Karpas-422 (cell line): ENCODE measurements around the gene ERG. TPM values are rescaled to one million over a fixed set of nuclear protein-coding genes. Genes with fewer than 3 reads are reported as not detected.

ENCODE experiments used
- DNase-seq: peaks from one replicate; pipeline ENCODE4 v3.0.0-alpha.2; 2015
- H2AFZ ChIP-seq: fragments of 200-600 bp; sonication (generic); 2 replicates; pipeline ENCODE4 v1.6.1; 2014; ENCODE audit warnings: antibody characterized with exemption, low read length, mixed read lengths
- H3K27ac ChIP-seq: fragments of 200-600 bp; sonication (generic); 2 replicates; pipeline ENCODE4 v1.5.1; 2014; ENCODE audit warnings: mild to moderate bottlenecking, low read length, moderate library complexity
- H3K27me3 ChIP-seq: fragments of 200-600 bp; sonication (generic); 2 replicates; pipeline ENCODE4 v1.6.1; 2014; ENCODE audit warnings: low read length, mixed read lengths
- H3K36me3 ChIP-seq: fragments of 200-600 bp; sonication (generic); 2 replicates; pipeline ENCODE4 v1.6.1; 2014; ENCODE audit warnings: low read length, mixed read lengths; ENCODE audit not compliant: insufficient read depth
- H3K4me1 ChIP-seq: fragments of 200-600 bp; sonication (generic); 2 replicates; pipeline ENCODE4 v1.6.1; 2014; ENCODE audit warnings: mild to moderate bottlenecking, low read length, mixed read lengths
- H3K4me2 ChIP-seq: fragments of 200-600 bp; sonication (generic); 2 replicates; pipeline ENCODE4 v1.6.1; 2014; ENCODE audit warnings: low read length, low read depth, mild to moderate bottlenecking; ENCODE audit not compliant: poor library complexity, severe bottlenecking
- H3K4me3 ChIP-seq: fragments of 200-600 bp; sonication (generic); 2 replicates; pipeline ENCODE4 v1.5.1; 2014; ENCODE audit warnings: mild to moderate bottlenecking, antibody characterized with exemption, low read length, mixed read lengths
- H3K79me2 ChIP-seq: fragments of 200-600 bp; sonication (generic); 2 replicates; pipeline ENCODE4 v1.6.1; 2014; ENCODE audit warnings: mild to moderate bottlenecking, low read length, mixed read lengths
- H3K9ac ChIP-seq: fragments of 200-600 bp; sonication (generic); 2 replicates; pipeline ENCODE4 v1.6.0; 2014; ENCODE audit warnings: low read length
- H3K9me2 ChIP-seq: fragments of 200-600 bp; sonication (generic), shearing (Covaris generic); replicated peaks from 2 replicates; pipeline ENCODE4 v1.6.0; 2014; ENCODE audit warnings: mild to moderate bottlenecking, low read length, moderate library complexity; ENCODE audit not compliant: insufficient read depth
- H3K9me3 ChIP-seq: fragments of 300-700, 200-600 bp; sonication (generic); 2 replicates; pipeline ENCODE4 v1.6.1; 2014; ENCODE audit warnings: low read length, mixed read lengths
- H4K20me1 ChIP-seq: fragments of 200-600 bp; sonication (generic); 2 replicates; pipeline ENCODE4 v1.6.1; 2014; ENCODE audit warnings: mild to moderate bottlenecking, antibody characterized with exemption, low read length, low read depth; ENCODE audit not compliant: insufficient read depth
- total RNA-seq: library from RNA; depleted of rRNA; stranded (reverse); fragments of >200 nt; shearing (Covaris generic); gene quantifications from 2 replicates; pipeline ENCODE4 v1.2.3, GENCODE V29; 2014; ENCODE audit warnings: low replicate concordance

ERG gene
- total RNA-seq, 1 experiment from 2014 or later: not detected

DNA sequence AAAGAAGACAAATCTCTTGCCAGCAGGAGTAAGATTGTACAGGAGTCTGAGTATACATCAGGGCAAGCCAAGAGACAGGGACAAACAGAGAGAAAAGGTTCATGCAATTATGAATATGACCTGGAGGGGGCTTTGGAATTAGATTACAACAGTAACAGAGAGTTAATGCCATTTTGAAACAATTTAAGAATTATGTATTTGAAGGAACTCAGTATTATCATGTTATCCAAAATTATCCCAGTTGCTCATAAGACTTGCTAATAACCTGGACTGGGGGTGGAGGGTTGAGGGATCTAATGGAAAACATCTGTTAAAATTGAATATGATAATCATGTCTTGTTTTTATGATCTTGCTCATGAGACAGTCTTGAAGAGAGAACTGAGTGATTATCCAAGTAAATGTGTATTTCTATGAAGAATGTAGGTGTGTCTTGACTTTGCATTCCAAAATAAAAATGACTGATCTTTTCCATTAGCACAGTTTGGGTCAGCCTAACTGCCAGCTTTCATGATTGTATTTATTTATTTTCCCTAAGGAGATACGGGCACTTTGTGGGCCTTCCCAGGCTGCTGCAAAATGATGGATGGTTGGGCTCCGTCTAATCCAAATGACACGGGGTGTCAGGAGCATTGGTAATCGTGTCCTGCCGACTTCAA, 117.7 kb downstream of the ERG start:
- Histone ChIP-seq H3K27me3 (no peaks in the 10 kb centered on the region), H3K4me1 (no peaks in the 10 kb centered on the region), H3K79me2 (no peaks in the 10 kb centered on the region), H3K27ac (no peak overlapping the region), H3K36me3 (no peaks in the 10 kb centered on the region), H3K9me2 (no peaks in the 10 kb centered on the region), H3K4me2 (no peak overlapping the region), H3K4me3 (no peak overlapping the region), H3K9me3 (no peaks in the 10 kb centered on the region), H3K9ac (no peak overlapping the region), H4K20me1 (no peaks in the 10 kb centered on the region), H2AFZ (no peak overlapping the region)
- DNase-seq: peak; percentile 47

DNA sequence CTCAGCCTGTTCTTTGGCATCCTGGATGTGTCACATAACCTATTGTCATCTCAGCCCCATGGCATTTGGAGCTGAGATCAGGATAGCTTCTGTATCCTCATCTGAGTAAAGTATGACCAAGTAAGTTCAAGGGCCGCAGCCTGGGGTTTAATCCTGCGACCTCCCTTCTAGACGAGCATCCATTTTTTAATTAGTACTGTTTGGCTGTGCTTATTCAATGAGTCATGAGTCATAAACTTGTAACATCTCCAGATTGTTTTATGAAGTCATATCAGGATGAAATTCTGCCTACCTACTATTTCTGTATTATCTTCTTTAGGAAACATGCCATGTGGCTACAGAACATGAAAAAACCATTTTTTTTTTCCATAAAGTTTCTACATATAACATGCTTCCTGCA, 119.1 kb downstream of the ERG start:
- H3K4me3 ChIP-seq: no peak overlapping the region
- no peak for DNase-seq
- no peaks in the 10 kb centered on the region for H3K4me1 ChIP-seq
- H3K36me3 ChIP-seq: no peaks in the 10 kb centered on the region
- no peak overlapping the region for H3K4me2 ChIP-seq
- no peak overlapping the region for H3K9ac ChIP-seq
- H3K27ac ChIP-seq: no peak overlapping the region
- no peak overlapping the region for H2AFZ ChIP-seq
- no peaks in the 10 kb centered on the region for H3K9me3 ChIP-seq
- no peaks in the 10 kb centered on the region for H3K79me2 ChIP-seq
- H4K20me1 ChIP-seq: no peaks in the 10 kb centered on the region
- H3K27me3 ChIP-seq: no peaks in the 10 kb centered on the region
- no peaks in the 10 kb centered on the region for H3K9me2 ChIP-seq

DNA sequence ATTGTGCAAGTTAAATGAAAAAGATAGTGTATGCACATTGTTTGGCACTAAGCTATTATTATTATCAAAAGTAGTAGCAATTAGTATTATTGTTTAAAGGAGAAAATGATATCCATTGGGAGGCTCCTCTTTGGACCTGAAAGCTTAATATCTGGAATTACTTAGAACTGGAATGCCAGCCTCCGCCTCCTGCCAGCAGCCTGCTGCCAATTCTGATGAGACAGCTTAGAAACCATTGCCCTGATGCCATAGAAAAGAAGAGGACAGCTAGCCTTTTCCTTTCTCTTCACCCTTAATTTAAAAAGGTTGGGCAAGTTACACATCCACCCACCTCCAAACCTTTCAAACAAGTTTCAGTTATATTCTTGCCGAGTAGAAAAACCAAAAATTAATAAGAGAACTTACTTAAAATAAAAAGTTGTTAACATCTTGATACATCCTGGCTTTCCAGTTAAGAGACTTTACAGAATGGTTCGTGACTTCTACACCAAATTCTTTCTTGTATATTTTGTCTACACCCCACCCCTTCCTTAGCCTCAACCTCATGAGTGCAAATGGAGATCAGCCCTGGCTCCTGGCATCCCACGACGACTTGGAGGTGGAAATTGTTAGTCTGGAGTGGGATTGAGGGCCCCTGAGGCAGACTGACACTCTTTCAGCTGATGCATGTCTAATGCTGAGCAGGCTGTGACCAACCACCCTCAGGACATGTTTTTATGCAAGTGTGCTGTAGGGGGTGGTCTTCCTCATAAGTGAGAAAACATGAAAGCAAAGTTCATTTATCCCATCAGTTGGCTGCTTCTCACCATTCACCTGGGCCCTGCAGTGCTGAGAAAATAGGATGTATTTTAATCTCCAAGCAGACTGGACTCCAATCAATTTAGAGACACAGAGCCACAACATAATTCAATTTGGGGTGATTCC, 120.8 kb downstream of the ERG start:
- no peak for DNase-seq
- no peaks in the 10 kb centered on the region for H4K20me1 ChIP-seq
- no peak overlapping the region for H3K4me3 ChIP-seq
- H3K4me2 ChIP-seq: no peak overlapping the region
- H3K9me3 ChIP-seq: no peaks in the 10 kb centered on the region
- no peak overlapping the region for H3K27ac ChIP-seq
- no peaks in the 10 kb centered on the region for H3K27me3 ChIP-seq
- no peaks in the 10 kb centered on the region for H3K36me3 ChIP-seq
- H3K9ac ChIP-seq: no peak overlapping the region
- no peaks in the 10 kb centered on the region for H3K9me2 ChIP-seq
- no peak overlapping the region for H2AFZ ChIP-seq
- no peaks in the 10 kb centered on the region for H3K4me1 ChIP-seq
- no peaks in the 10 kb centered on the region for H3K79me2 ChIP-seq

DNA sequence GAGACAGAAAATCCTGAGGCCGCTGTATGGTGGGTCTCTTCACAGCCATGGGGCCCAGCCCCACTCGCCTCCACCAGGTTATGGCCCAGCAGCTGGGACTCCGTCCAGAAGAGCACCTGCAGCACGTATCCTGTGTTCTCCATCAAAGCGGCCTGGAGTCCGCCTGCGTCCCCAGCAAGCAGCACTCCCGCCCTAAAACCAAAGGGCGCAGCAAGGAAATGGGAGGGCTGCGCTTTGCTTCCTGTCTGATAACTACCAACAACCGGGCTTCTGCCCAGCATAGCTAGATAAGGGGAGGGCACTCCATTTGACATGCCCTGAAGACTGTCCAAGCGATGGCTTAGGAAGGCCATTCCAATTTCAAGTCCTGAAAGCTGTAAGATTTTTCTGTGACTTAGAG, 121.6 kb downstream of the ERG start:
- DNase-seq: no peak
- H3K9me3 ChIP-seq: no peaks in the 10 kb centered on the region
- no peaks in the 10 kb centered on the region for H3K27me3 ChIP-seq
- H3K9me2 ChIP-seq: no peaks in the 10 kb centered on the region
- no peak overlapping the region for H3K27ac ChIP-seq
- H3K4me2 ChIP-seq: no peak overlapping the region
- no peak overlapping the region for H3K4me3 ChIP-seq
- H3K4me1 ChIP-seq: no peaks in the 10 kb centered on the region
- H4K20me1 ChIP-seq: no peaks in the 10 kb centered on the region
- H3K36me3 ChIP-seq: no peaks in the 10 kb centered on the region
- no peak overlapping the region for H2AFZ ChIP-seq
- H3K79me2 ChIP-seq: no peaks in the 10 kb centered on the region
- H3K9ac ChIP-seq: no peak overlapping the region

DNA sequence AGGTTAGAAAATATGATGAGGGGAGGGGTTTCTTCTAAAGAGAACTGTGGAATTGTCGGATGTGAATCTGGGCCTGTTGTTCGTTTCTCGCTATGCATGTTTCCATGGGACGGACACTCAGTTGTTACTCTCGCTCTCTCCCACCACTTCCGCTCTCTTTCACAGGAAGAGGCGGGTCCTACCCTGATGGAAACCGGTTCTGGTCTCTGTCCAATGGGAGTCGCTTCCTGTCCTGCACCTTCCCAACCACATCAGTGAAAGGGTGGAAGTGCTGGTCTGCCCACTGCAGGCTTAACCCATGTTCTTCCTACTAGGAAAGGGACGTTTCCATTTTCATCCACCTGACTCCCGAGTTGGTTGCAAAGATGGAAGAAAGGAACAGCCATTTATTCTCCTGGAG, 122.0 kb downstream of the ERG start:
- Histone ChIP-seq H3K9me3 (no peaks in the 10 kb centered on the region), H4K20me1 (no peaks in the 10 kb centered on the region), H3K4me3 (no peak overlapping the region), H3K9me2 (no peaks in the 10 kb centered on the region), H3K36me3 (no peaks in the 10 kb centered on the region), H3K27ac (no peak overlapping the region), H3K4me1 (no peaks in the 10 kb centered on the region), H3K79me2 (no peaks in the 10 kb centered on the region), H3K4me2 (no peak overlapping the region), H3K27me3 (no peaks in the 10 kb centered on the region), H3K9ac (no peak overlapping the region), H2AFZ (no peak overlapping the region)
- no peak for DNase-seq

DNA sequence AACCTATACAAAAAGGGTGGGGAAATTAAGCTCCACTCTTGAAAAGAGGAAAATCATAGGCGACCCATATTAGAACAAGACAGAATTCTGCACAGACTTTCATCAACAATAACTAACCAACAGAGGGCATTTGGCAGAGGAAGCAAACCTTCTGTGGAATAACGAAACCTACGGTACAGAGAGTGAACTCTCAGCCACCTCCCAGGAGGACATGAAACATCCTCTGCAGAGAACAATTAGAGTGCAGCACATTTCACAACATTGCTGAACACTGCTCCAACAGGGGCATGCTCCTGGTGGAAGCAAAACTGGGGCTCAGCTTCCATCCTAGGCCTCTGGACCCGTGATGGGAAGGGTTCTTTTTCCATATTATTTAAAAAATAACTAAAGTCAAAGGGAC, 130.6 kb downstream of the ERG start:
- Histone ChIP-seq H3K4me3 (no peak overlapping the region), H3K9me2 (no peaks in the 10 kb centered on the region), H3K36me3 (no peaks in the 10 kb centered on the region), H2AFZ (no peak overlapping the region), H4K20me1 (no peaks in the 10 kb centered on the region), H3K4me2 (no peak overlapping the region), H3K27me3 (no peaks in the 10 kb centered on the region), H3K27ac (no peak overlapping the region), H3K9me3 (no peaks in the 10 kb centered on the region), H3K9ac (no peak overlapping the region), H3K4me1 (no peaks in the 10 kb centered on the region), H3K79me2 (no peaks in the 10 kb centered on the region)
- DNase-seq: no peak

DNA sequence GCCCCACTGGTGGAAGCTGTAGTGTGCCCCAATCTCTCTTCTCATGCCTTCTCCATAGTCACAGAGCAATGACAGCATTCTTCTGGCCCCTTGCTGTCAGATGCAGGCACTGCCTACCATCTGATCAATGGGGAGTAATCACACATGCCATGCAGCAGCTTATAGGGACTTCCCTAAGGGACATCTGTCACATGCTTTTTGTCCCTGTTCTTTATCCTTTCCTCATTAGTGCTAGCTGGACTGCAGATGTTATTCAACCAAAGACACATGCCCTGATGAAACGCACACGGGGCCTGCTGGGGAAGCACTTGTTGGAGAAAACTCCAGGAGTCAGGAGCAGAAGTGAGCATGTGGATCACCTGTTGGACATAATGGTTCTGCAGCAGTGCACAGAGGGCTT, 132.8 kb downstream of the ERG start:
- H3K36me3 ChIP-seq: no peaks in the 10 kb centered on the region
- H3K4me3 ChIP-seq: no peak overlapping the region
- no peaks in the 10 kb centered on the region for H3K79me2 ChIP-seq
- no peaks in the 10 kb centered on the region for H3K9me3 ChIP-seq
- H2AFZ ChIP-seq: no peak overlapping the region
- H3K4me1 ChIP-seq: no peaks in the 10 kb centered on the region
- H3K9ac ChIP-seq: no peak overlapping the region
- H3K27me3 ChIP-seq: no peaks in the 10 kb centered on the region
- H3K9me2 ChIP-seq: no peaks in the 10 kb centered on the region
- DNase-seq: no peak
- no peak overlapping the region for H3K27ac ChIP-seq
- no peak overlapping the region for H3K4me2 ChIP-seq
- no peaks in the 10 kb centered on the region for H4K20me1 ChIP-seq

DNA sequence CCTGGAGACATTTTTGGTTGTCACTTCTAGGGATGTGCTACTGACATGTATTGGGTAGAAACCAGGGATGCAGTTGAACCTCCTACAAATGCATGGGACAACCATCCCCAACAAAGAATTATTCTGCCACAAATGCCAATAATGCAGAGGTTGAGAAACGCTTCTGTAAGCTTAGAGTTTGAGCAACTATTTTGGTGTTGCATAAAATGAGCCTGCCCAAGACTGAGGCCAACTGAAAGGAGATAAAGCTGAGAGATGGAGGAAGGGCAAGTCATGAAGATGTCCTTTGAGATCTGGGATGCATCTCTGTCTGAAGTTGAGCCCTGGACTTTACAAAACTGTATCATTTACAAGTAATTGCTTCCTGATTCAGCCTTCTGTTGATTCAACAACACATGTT, 134.6 kb downstream of the ERG start:
- Histone ChIP-seq H4K20me1 (no peaks in the 10 kb centered on the region), H3K79me2 (no peaks in the 10 kb centered on the region), H3K4me1 (no peaks in the 10 kb centered on the region), H3K9me3 (no peaks in the 10 kb centered on the region), H3K27ac (no peak overlapping the region), H2AFZ (no peak overlapping the region), H3K4me2 (no peak overlapping the region), H3K9ac (no peak overlapping the region), H3K27me3 (no peaks in the 10 kb centered on the region), H3K9me2 (no peaks in the 10 kb centered on the region), H3K36me3 (no peaks in the 10 kb centered on the region), H3K4me3 (no peak overlapping the region)
- no peak for DNase-seq
